ENCODE measurements around the gene NDUFV2. TPM values are rescaled to one million over a fixed set of nuclear protein-coding genes. Genes with fewer than 3 reads are reported as not detected.

The NDUFV2 gene
- total RNA-seq, 1 donor from 2014 or later, result 103 TPM

DNA sequence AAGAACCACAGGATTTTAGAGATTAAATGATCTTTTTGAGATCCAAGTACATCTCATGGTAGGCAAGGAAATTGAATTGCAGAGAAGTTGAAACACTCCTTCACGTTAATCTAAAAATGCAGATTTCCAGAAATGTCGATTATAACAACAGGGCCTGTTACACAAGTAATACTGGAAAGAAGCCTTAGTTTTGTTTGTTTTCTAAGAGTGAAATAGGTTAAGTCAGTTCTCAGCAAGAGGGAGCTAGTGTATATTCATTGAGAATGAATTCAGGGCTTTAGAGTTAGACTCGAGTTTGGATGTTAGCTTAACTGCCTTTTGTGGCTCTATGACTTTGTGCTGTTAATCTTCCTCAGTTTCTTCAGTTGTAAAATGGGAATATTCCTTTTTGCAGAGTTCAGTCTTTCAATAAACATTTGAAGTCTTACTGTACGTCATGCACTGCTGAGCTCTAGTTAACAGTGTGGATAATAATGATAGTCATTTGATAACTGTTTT lies 926 bp downstream of the NDUFV2 start:
- DNase-seq (ENCODE audit: low read depth), result no peak
- peak overlapping the region; percentile 88 for H3K4me3 ChIP-seq (ENCODE audit: low read depth, low read length)
- TF ChIP-seq, protein P1, sequence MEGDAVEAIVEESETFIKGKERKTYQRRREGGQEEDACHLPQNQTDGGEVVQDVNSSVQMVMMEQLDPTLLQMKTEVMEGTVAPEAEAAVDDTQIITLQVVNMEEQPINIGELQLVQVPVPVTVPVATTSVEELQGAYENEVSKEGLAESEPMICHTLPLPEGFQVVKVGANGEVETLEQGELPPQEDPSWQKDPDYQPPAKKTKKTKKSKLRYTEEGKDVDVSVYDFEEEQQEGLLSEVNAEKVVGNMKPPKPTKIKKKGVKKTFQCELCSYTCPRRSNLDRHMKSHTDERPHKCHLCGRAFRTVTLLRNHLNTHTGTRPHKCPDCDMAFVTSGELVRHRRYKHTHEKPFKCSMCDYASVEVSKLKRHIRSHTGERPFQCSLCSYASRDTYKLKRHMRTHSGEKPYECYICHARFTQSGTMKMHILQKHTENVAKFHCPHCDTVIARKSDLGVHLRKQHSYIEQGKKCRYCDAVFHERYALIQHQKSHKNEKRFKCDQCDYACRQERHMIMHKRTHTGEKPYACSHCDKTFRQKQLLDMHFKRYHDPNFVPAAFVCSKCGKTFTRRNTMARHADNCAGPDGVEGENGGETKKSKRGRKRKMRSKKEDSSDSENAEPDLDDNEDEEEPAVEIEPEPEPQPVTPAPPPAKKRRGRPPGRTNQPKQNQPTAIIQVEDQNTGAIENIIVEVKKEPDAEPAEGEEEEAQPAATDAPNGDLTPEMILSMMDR (conservative IDR thresholded peaks at IDR 0.05; ENCODE audit: low read depth, low read length), result peak; percentile 21

DNA sequence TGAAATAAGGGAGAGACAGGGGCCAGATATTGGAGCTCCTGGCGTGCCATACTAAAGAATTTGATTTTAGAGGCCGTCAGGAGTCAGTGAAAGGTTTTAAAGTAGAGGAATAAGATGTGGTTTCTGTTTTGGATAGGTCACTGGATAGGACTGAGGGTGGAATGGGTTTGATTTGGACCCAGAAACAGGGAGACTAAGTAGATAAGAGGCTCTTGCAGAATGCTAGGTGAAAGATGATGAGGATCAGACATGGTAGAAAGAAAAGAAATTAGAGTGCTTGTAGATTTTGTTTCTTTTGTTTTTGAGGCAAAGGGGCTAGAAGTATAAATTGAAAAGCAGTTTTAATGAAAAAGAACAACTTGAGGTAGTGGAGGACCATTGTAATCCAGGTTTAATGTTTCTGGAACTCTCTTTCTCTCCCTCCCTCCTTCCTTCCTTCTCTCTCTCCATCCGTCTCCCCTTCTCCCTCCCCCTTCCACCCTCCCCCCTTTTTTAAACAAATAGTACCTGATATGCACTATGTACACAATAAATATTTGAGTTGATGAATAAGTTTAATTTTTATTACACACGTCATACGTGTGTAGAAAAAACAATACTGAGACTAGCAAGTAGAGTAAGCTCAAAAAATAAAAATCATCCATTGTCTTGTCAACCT lies 1.9 kb downstream of the NDUFV2 start:
- TF ChIP-seq, protein P1 (conservative IDR thresholded peaks at IDR 0.05; ENCODE audit: low read depth, low read length), result no peak
- H3K4me3 ChIP-seq (ENCODE audit: low read depth, low read length), result peak overlapping the region; percentile 88
- DNase-seq (ENCODE audit: low read depth), result no peak

DNA sequence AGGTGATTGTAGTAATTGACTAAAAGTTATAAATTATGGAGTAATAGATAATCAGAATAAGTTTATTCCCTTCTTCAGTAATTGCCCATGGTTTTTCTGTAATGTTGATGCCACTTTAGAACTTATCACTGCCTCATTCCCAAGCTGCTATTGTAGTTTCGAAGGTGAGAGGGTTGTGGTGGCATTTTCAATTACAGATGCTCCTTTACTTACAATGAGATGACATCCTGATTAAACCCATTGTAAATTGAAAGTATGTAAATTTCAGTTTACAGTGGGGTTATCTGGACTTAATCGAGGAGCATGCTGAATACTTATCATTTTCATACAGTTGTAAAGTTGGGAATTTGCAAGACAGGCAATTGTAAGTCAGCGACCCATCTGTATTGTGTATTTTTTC lies 2.9 kb downstream of the NDUFV2 start:
- DNase-seq (ENCODE audit: low read depth), result no peak
- peak overlapping the region; percentile 88 for H3K4me3 ChIP-seq (ENCODE audit: low read depth, low read length)
- TF ChIP-seq, protein P1 (conservative IDR thresholded peaks at IDR 0.05; ENCODE audit: low read depth, low read length), result no peak

DNA sequence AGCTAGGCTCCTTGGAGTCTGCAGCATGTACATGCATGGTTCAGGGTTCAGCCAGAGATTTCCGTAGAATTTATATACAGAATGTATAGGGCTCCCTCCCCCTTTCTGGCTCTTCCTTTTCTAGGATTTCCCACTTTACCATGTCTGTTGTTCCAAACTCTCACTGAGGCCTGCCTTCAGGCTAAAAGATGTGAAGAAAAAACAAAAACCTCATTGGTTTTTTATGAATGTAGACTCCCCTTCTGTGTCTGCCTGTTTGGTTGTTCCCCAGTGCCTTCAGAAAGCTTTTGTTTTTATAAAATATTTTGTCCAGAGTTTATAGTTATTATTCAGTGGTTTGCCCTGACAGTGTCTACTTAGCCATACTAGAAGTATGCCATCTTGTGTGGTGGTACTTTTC lies 3.6 kb downstream of the NDUFV2 start:
- TF ChIP-seq, protein P1 (conservative IDR thresholded peaks at IDR 0.05; ENCODE audit: low read depth, low read length), result no peak
- no peak for DNase-seq (ENCODE audit: low read depth)
- peak overlapping the region; percentile 12 for H3K4me3 ChIP-seq (ENCODE audit: low read depth, low read length)

DNA sequence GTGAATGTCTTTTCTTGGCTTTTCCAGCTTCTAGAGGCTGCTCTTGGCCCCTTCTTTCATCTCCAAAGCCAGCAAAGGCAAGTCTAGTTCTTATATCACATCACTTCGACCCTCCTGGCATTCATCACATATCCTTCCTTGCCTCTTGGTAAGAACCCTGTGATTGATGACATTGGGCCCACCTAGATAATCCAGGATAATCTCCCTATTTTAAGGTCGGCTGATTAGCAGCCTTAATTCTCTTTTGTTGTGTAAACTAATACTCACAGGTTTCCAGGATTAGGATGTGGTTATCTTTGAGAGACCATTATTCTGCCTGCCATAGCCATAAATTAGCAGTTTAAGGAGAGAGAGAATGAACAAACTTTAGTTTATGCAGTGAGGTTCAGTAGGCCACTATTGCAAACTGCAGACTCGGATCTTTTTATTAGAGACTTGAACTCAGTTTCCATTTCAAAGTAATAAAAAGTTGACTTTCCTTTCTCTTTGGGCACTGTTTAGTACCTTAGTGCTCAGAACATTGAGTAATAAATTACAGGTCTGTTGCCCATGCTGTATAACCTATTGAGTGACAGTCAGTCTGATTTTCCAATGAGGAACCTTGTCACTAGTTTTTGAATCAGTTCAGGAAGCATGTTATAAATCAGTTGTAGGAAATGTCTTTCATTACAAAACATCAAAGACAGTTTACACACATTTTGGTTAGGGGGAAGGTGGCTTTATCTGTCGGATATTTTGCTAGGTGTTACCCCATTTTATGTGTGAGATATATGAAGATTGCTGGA lies 4.5 kb downstream of the NDUFV2 start:
- H3K4me3 ChIP-seq (ENCODE audit: low read depth, low read length), result no peak overlapping the region
- TF ChIP-seq, protein P1 (conservative IDR thresholded peaks at IDR 0.05; ENCODE audit: low read depth, low read length), result no peak

DNA sequence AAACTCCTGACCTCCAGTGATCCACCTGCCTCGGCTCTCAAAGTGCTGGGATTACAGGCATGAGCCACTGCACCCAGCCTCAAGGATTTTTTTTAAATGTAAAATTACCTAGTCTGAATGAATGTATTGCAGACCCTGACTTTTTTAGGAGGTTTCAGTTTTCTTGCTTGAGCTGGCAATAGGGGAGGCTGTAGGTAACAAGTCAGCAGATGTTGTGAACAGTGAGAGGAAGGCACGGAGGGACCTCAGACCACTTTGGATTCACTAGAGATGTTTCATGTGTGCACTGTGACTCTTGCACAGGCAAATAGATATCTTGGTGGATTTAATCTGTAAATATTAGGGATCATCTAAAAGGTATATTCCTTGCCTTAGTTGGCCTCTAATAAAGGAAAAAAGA lies 6.4 kb downstream of the NDUFV2 start:
- TF ChIP-seq, protein P1 (conservative IDR thresholded peaks at IDR 0.05; ENCODE audit: low read depth, low read length), result no peak

More for the DNA sequence above, 4.5 kb downstream of the NDUFV2 start:
- DNase-seq (ENCODE audit: low read depth), result no peak

More for the DNA sequence above, 6.4 kb downstream of the NDUFV2 start:
- no peak for DNase-seq (ENCODE audit: low read depth)
- H3K4me3 ChIP-seq (ENCODE audit: low read depth, low read length), result no peak overlapping the region
